Natural killer cell (primary cell): Measurements from ENCODE around the gene AMIGO2. TPM values are rescaled to one million over a fixed set of nuclear protein-coding genes. Genes with fewer than 3 reads are reported as not detected.

Source experiments
- ATAC-seq, 3 donors: fragments of 150-1000 bp in 2 of 3; fragments of 200-7000 bp in 1 of 3; cut with Tn5 transposase; 1 replicate in 1 of 3; 2 replicates in 2 of 3; pipeline ENCODE4 v1.10.0; 2021; ENCODE audit warnings: mild to moderate bottlenecking in 2 of 3, moderate library complexity in 2 of 3
- DNase-seq, 2 donors: peaks; one replicate each; pipeline versions ENCODE4 v3.0.0 to v3.0.0-alpha.2; 2013 to 2021; ENCODE audit warnings: mixed read lengths in 1 of 2
- H3K27ac ChIP-seq: one replicate; pipeline ENCODE4 v1.5.1; 2013; ENCODE audit warnings: mild to moderate bottlenecking, low read length
- H3K27me3 ChIP-seq: one replicate; pipeline ENCODE4 v1.6.1; 2013; ENCODE audit warnings: low read length; ENCODE audit not compliant: control insufficient read depth, insufficient read depth
- H3K36me3 ChIP-seq: one replicate; pipeline ENCODE4 v1.6.1; 2013; ENCODE audit warnings: low read length; ENCODE audit not compliant: control insufficient read depth, insufficient read depth
- H3K4me1 ChIP-seq: one replicate; pipeline ENCODE4 v1.6.1; 2013; ENCODE audit warnings: low read length; ENCODE audit not compliant: control insufficient read depth, insufficient read depth
- H3K4me3 ChIP-seq: one replicate; pipeline ENCODE4 v1.5.1; 2013; ENCODE audit warnings: low read length
- H3K9me3 ChIP-seq: one replicate; pipeline ENCODE4 v1.6.1; 2013; ENCODE audit warnings: low read length; ENCODE audit not compliant: control insufficient read depth, insufficient read depth
- H3K27ac Mint-ChIP-seq, 2 donors: one replicate each; pipeline ENCODE4 v1.8.0; 2022; ENCODE audit warnings: mild to moderate bottlenecking in 2 of 2, mixed read lengths in 2 of 2, moderate library complexity in 1 of 2
- H3K27me3 Mint-ChIP-seq, 2 donors: one replicate each; pipeline ENCODE4 v1.8.0; 2022; ENCODE audit warnings: low read depth in 2 of 2, mixed read lengths in 2 of 2
- H3K36me3 Mint-ChIP-seq: one replicate; pipeline ENCODE4 v1.8.0; 2022; ENCODE audit warnings: mixed read lengths
- H3K4me1 Mint-ChIP-seq, 2 donors: one replicate each; pipeline ENCODE4 v1.8.0; 2022; ENCODE audit warnings: mixed read lengths in 2 of 2
- H3K4me3 Mint-ChIP-seq: one replicate; pipeline ENCODE4 v1.8.0; 2022; ENCODE audit warnings: mild to moderate bottlenecking, moderate library complexity, mixed read lengths
- H3K9me3 Mint-ChIP-seq, 2 donors: one replicate each; pipeline ENCODE4 v1.8.0; 2022; ENCODE audit warnings: mixed read lengths in 2 of 2
- WGBS: methylation state at CpG from one replicate; pipeline ENCODE4 v1.1.7; 2013; ENCODE audit warnings: missing lambda C conversion rate; ENCODE audit not compliant: insufficient coverage; 5-methylcytosine and 5-hydroxymethylcytosine counted together
- intact Hi-C: fragments of 100-400 bp; cut with micrococcal nuclease; formaldehyde crosslinking; loops from one replicate; pipeline ENCODE4 v1.14.2; 2022
- total RNA-seq, 4 donors: library from RNA; stranded (reverse); fragments of 120-200 nt in 1 of 4; gene quantifications; one replicate each; pipeline versions ENCODE4 v1.2.3 to v1.2.4, GENCODE V29; 2013 to 2022
- TF ChIP-seq, protein P1 (sequence below): fragments of 200-600 bp; IDR thresholded peaks from one replicate; pipeline ENCODE4 v1.8.0; 2022; ENCODE audit warnings: antibody characterized with exemption

Gene AMIGO2
- total RNA-seq, 3 donors from 2014 or later (not counting 1 experiment from before 2014, with no cell fraction given) = 8.0 to 9.9 (median 8.1) TPM

- Mint-ChIP-seq H3K4me1 (no peaks in the 10 kb centered on the region), H3K36me3 (no peaks in the 10 kb centered on the region), H3K4me3 (no peak overlapping the region), H3K27me3 (peaks cover 0 to 6% of the 10 kb centered on the region in 2 donors), H3K9me3 (no peaks in the 10 kb centered on the region), H3K27ac (no peak overlapping the region)
- no peak overlapping the region for H3K27ac ChIP-seq
- H3K9me3 ChIP-seq = no peaks in the 10 kb centered on the region
- intact Hi-C loops = loop anchor here (5.0 kb wide), 1 partner anchor 603 kb away; no protein-coding TSS in a partner anchor
- TF ChIP-seq, protein P1, sequence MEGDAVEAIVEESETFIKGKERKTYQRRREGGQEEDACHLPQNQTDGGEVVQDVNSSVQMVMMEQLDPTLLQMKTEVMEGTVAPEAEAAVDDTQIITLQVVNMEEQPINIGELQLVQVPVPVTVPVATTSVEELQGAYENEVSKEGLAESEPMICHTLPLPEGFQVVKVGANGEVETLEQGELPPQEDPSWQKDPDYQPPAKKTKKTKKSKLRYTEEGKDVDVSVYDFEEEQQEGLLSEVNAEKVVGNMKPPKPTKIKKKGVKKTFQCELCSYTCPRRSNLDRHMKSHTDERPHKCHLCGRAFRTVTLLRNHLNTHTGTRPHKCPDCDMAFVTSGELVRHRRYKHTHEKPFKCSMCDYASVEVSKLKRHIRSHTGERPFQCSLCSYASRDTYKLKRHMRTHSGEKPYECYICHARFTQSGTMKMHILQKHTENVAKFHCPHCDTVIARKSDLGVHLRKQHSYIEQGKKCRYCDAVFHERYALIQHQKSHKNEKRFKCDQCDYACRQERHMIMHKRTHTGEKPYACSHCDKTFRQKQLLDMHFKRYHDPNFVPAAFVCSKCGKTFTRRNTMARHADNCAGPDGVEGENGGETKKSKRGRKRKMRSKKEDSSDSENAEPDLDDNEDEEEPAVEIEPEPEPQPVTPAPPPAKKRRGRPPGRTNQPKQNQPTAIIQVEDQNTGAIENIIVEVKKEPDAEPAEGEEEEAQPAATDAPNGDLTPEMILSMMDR = no peak
- H3K4me3 ChIP-seq = no peak overlapping the region
- 90% methylated on average over 5 of the region's 5 CpGs for WGBS
- DNase-seq (no peak), ATAC-seq (no peak)
- H3K27me3 ChIP-seq = no peaks in the 10 kb centered on the region
- H3K4me1 ChIP-seq = no peaks in the 10 kb centered on the region
- no peaks in the 10 kb centered on the region for H3K36me3 ChIP-seq
These were observed 45.8 kb downstream of the AMIGO2 start for GRCh38 chr12:47033789-47034555.

DNA sequence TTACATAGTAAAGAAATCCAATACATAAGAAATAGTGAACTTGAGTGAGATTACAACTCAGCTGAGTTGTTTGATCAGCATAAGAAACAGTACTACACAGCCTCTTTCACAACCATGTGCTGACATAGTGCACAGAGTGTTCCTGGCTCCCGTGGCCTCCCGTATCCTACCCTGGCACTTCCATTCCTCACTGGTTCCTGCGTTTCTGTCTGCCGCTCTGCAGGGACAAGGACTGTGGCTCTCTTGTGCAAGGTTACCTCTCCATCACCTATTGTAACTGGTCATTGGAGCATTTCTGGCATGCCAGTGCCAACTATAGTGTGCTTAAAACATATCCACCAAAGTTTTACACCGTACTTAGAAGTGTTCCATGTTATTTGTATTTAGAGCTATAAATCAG lies 46.7 kb downstream of the AMIGO2 start:
- Mint-ChIP-seq H3K4me3 (no peak overlapping the region), H3K27me3 (peaks cover 1 to 6% of the 10 kb centered on the region in 2 donors), H3K4me1 (no peaks in the 10 kb centered on the region), H3K36me3 (no peaks in the 10 kb centered on the region), H3K9me3 (no peaks in the 10 kb centered on the region), H3K27ac (no peak overlapping the region)
- DNase-seq = peak in 1 of 2 donors; percentile 4
- TF ChIP-seq, protein P1 = no peak
- Histone ChIP-seq H3K4me1 (no peaks in the 10 kb centered on the region), H3K9me3 (no peaks in the 10 kb centered on the region), H3K36me3 (no peaks in the 10 kb centered on the region), H3K4me3 (no peak overlapping the region), H3K27ac (no peak overlapping the region), H3K27me3 (no peaks in the 10 kb centered on the region)
- intact Hi-C loops = loop anchor here (5.0 kb wide), 1 partner anchor 604 kb away; no protein-coding TSS in a partner anchor
- ATAC-seq = peak in 1 of 3 donors; percentile 12
- WGBS = 85% methylated on average over 4 of the region's 5 CpGs

GRCh38 chr12:47032644-47033043 lies 47.1 kb downstream of the AMIGO2 start:
- no peak overlapping the region for H3K4me3 ChIP-seq
- intact Hi-C loops = loop anchor here (1.0 to 5.0 kb wide), 4 partner anchors 275 to 654 kb away; no protein-coding TSS in a partner anchor
- no peak overlapping the region for H3K27ac Mint-ChIP-seq
- H3K27ac ChIP-seq = no peak overlapping the region
- TF ChIP-seq, protein P1 = peak; percentile 67
- no peaks in the 10 kb centered on the region for H3K36me3 Mint-ChIP-seq
- no peaks in the 10 kb centered on the region for H3K36me3 ChIP-seq
- peaks cover 4 to 6% of the 10 kb centered on the region in 2 donors for H3K27me3 Mint-ChIP-seq
- no peaks in the 10 kb centered on the region for H3K9me3 Mint-ChIP-seq
- peak; percentile 57 to 88 (median 85) for ATAC-seq
- no peak overlapping the region for H3K4me3 Mint-ChIP-seq
- H3K4me1 Mint-ChIP-seq = no peaks in the 10 kb centered on the region
- DNase-seq = peak in 1 of 2 donors; percentile 80
- no peaks in the 10 kb centered on the region for H3K4me1 ChIP-seq
- no peaks in the 10 kb centered on the region for H3K27me3 ChIP-seq
- H3K9me3 ChIP-seq = no peaks in the 10 kb centered on the region
- WGBS = no CpG with 5 or more reads among the region's 1 CpG
